T-cell (primary cell): ENCODE measurements around the gene RBM12. TPM values are rescaled to one million over a fixed set of nuclear protein-coding genes. Genes with fewer than 3 reads are reported as not detected.

Experiments used
- ATAC-seq, 4 experiments: fragments of 200-7000 bp in 3 of 4; fragments of 150-1000 bp in 1 of 4; cut with Tn5 transposase; replicated peaks in 1 of 4; 1 replicate in 3 of 4; 2 replicates in 1 of 4; pipeline ENCODE4 v1.10.0; 2021; ENCODE audit warnings: moderate library complexity in 3 of 4, mild to moderate bottlenecking in 2 of 4, moderate number of reproducible peaks in 1 of 4
- CTCF ChIA-PET, 2 donors: fragments of 300-600 bp; sonication (Branson Sonifier 250); formaldehyde crosslinking; loops; one replicate each; lab custom pipeline; 2022; ENCODE audit warnings: antibody characterized with exemption in 2 of 2; lab: Charles Lee
- POLR2A ChIA-PET, 2 donors: fragments of 300-600 bp; sonication (Branson Sonifier 250); formaldehyde crosslinking; loops; one replicate each; lab custom pipeline; 2022; ENCODE audit warnings: antibody characterized with exemption in 2 of 2; lab: Charles Lee
- DNase-seq, 35 experiments: peaks; one replicate each; pipeline versions ENCODE4 v3.0.0 to v3.0.0-alpha.2; 2013 to 2023
- H3K27ac ChIP-seq: one replicate; pipeline ENCODE4 v1.5.1; 2013; ENCODE audit warnings: low read length
- H3K27me3 ChIP-seq, 2 experiments: replicated peaks in 1 of 2; 1 replicate in 1 of 2; 2 replicates in 1 of 2; pipeline versions ENCODE4 v1.6.1 to v1.7.0; 2013; ENCODE audit warnings: low read length in 1 of 2, mixed read lengths in 1 of 2; ENCODE audit not compliant: control insufficient read depth in 2 of 2, insufficient read depth in 2 of 2; ENCODE audit errors: extremely low read depth in 1 of 2
- H3K36me3 ChIP-seq, 2 donors: 1 replicate in 1 of 2; 2 replicates in 1 of 2; pipeline versions ENCODE4 v1.6.1 to v1.7.0; 2013; ENCODE audit warnings: low read length in 1 of 2; ENCODE audit not compliant: control insufficient read depth in 2 of 2, insufficient read depth in 1 of 2; ENCODE audit errors: extremely low read depth in 1 of 2
- H3K4me1 ChIP-seq, 2 experiments: 1 replicate in 1 of 2; 2 replicates in 1 of 2; pipeline versions ENCODE4 v1.6.1 to v1.7.0; 2013; ENCODE audit warnings: low read length in 2 of 2, mixed read lengths in 1 of 2; ENCODE audit not compliant: insufficient read depth in 2 of 2, control insufficient read depth in 1 of 2; ENCODE audit errors: extremely low read depth in 1 of 2
- H3K4me3 ChIP-seq, 2 donors: 1 replicate in 1 of 2; 2 replicates in 1 of 2; pipeline versions ENCODE4 v1.5.1 to v1.7.0; 2013; ENCODE audit warnings: mild to moderate bottlenecking in 2 of 2, low read length in 1 of 2, moderate library complexity in 1 of 2; ENCODE audit not compliant: control insufficient read depth in 1 of 2; ENCODE audit errors: extremely low read depth in 1 of 2
- H3K9me3 ChIP-seq: 2 replicates; pipeline ENCODE4 v1.7.0; 2013
- H3K27ac Mint-ChIP-seq, 2 donors: one replicate each; pipeline ENCODE4 v1.8.0; 2020 to 2021; ENCODE audit warnings: mild to moderate bottlenecking in 2 of 2, mixed read lengths in 2 of 2
- H3K27me3 Mint-ChIP-seq, 2 donors: one replicate each; pipeline ENCODE4 v1.8.0; 2021 to 2022; ENCODE audit warnings: mixed read lengths in 2 of 2
- H3K36me3 Mint-ChIP-seq: one replicate; pipeline ENCODE4 v1.8.0; 2021; ENCODE audit warnings: mixed read lengths
- H3K4me1 Mint-ChIP-seq, 3 donors: one replicate each; pipeline ENCODE4 v1.8.0; 2020 to 2022; ENCODE audit warnings: mixed read lengths in 3 of 3, mild to moderate bottlenecking in 1 of 3
- H3K4me3 Mint-ChIP-seq, 3 donors: one replicate each; pipeline ENCODE4 v1.8.0; 2020 to 2022; ENCODE audit warnings: mild to moderate bottlenecking in 3 of 3, mixed read lengths in 3 of 3, moderate library complexity in 3 of 3
- H3K9me3 Mint-ChIP-seq, 3 donors: one replicate each; pipeline ENCODE4 v1.8.0; 2020 to 2022; ENCODE audit warnings: mixed read lengths in 3 of 3
- WGBS: methylation state at CpG from one replicate; pipeline ENCODE4 v1.1.5; 2013; ENCODE audit warnings: missing lambda C conversion rate; ENCODE audit not compliant: insufficient coverage; 5-methylcytosine and 5-hydroxymethylcytosine counted together
- total RNA-seq, 35 experiments: library from RNA in 6 of 35; stranded (reverse) in 6 of 35; fragments of 120-200 nt in 1 of 35; gene quantifications; one replicate each; pipeline versions ENCODE4 v1.2.1 to v1.2.4 and lab custom pipeline; 2013 to 2026

The RBM12 gene
- total RNA-seq, 5 donors from 2014 or later (not counting 1 experiment from before 2014, with no cell fraction given) = 89.5 to 113 (median 109) TPM

- H3K27ac ChIP-seq = peak overlapping the region; percentile 100
- Mint-ChIP-seq H3K27me3 (no peaks in the 10 kb centered on the region), H3K4me3 (peak overlapping the region; percentile 92 to 95 (median 93)), H3K27ac (peak overlapping the region; percentile 99), H3K9me3 (no peaks in the 10 kb centered on the region), H3K4me1 (peaks cover 64 to 69% (median 67%) of the 10 kb centered on the region in 3 donors), H3K36me3 (no peaks in the 10 kb centered on the region)
- no peak for ATAC-seq
- ChIA-PET CTCF (interaction anchor here in 1 of 2 donors (2.9 kb wide), 1 partner anchor 44 kb away, joined by 13 read pairs; no protein-coding TSS in a partner anchor), POLR2A (interaction anchor here in 1 of 2 donors (0.6 to 1.2 kb wide), 3 partner anchors 14 to 47 kb away, joined by 3 to 9 read pairs (median 3); partner anchors contain the start of gene SPAG4)
- peaks cover 40 to 46% of the 10 kb centered on the region in 2 experiments for H3K4me1 ChIP-seq
- H3K9me3 ChIP-seq = no peaks in the 10 kb centered on the region
- no peaks in the 10 kb centered on the region for H3K27me3 ChIP-seq
- peak overlapping the region in 1 of 2 donors; percentile 22 for H3K4me3 ChIP-seq
- 0% methylated on average over 1 of the region's 2 CpGs for WGBS
- DNase-seq = peak in 1 of 35 experiments; percentile 24
- no peaks in the 10 kb centered on the region for H3K36me3 ChIP-seq
These were observed 2.1 kb downstream of the RBM12 start for GRCh38 chr20:35662551-35662950.

DNA sequence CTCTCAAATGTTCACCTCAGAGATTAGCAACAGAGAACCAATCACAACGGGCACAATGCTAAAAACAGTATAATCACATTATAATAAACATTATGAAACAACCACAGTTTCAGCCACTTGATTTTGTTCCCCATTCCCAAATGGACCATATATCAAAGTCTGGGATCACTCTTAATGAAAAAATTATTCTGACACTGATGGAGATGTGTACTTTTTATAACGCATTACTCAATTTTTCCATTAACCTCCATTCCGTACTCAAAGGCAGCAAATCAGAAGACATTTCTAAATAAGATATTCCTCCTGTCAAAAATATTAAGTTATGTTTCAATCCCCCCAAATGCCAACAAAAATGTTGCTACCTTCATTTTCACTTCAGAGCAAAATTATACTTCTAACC is 2.8 kb downstream of the RBM12 start:
- POLR2A ChIA-PET = no interaction called here
- no peaks in the 10 kb centered on the region for H3K9me3 Mint-ChIP-seq
- no peaks in the 10 kb centered on the region for H3K9me3 ChIP-seq

GRCh38 chr20:35661053-35661452 is 3.6 kb downstream of the RBM12 start:
- Histone ChIP-seq H3K36me3 (peaks cover 0 to 6% of the 10 kb centered on the region in 2 donors), H3K4me3 (no peak overlapping the region), H3K9me3 (no peaks in the 10 kb centered on the region), H3K27me3 (no peaks in the 10 kb centered on the region), H3K4me1 (peaks cover 48 to 52% of the 10 kb centered on the region in 2 experiments), H3K27ac (peak overlapping the region; percentile 100)
- ChIA-PET POLR2A (interaction anchor here in 1 of 2 donors (0.6 kb wide), 1 partner anchor 56 kb away, joined by 6 read pairs; no protein-coding TSS in a partner anchor), CTCF (interaction anchor here in 1 of 2 donors (0.6 to 1.2 kb wide), 2 partner anchors 41 to 45 kb away, joined by 3 to 4 read pairs; partner anchors contain the start of gene SPAG4)
- H3K36me3 Mint-ChIP-seq = peaks cover 4% of the 10 kb centered on the region
- WGBS = no CpG with 5 or more reads among the region's 2 CpGs
- no peaks in the 10 kb centered on the region for H3K27me3 Mint-ChIP-seq
- DNase-seq (peak in 1 of 35 experiments; percentile 28), ATAC-seq (no peak)
- H3K27ac Mint-ChIP-seq = peak overlapping the region; percentile 99
- H3K4me1 Mint-ChIP-seq = peaks cover 76 to 78% (median 77%) of the 10 kb centered on the region in 3 donors
- peak overlapping the region; percentile 92 to 95 (median 93) for H3K4me3 Mint-ChIP-seq
- no peaks in the 10 kb centered on the region for H3K9me3 Mint-ChIP-seq

More for the DNA sequence above, 2.8 kb downstream of the RBM12 start:
- 31% methylated on average over 2 of the region's 3 CpGs for WGBS
- no peak overlapping the region for H3K4me3 ChIP-seq
- H3K27me3 ChIP-seq = no peaks in the 10 kb centered on the region
- peak overlapping the region; percentile 100 for H3K27ac ChIP-seq
- DNase-seq = no peak
- Mint-ChIP-seq H3K27ac (peak overlapping the region; percentile 99), H3K4me1 (peaks cover 70 to 75% (median 73%) of the 10 kb centered on the region in 3 donors), H3K27me3 (no peaks in the 10 kb centered on the region), H3K4me3 (peak overlapping the region; percentile 92 to 95 (median 93)), H3K36me3 (peaks cover 4% of the 10 kb centered on the region)
- CTCF ChIA-PET = interaction anchor here in 1 of 2 donors (0.6 to 1.2 kb wide), 2 partner anchors 42 to 46 kb away, joined by 3 to 4 read pairs; partner anchors contain the start of gene SPAG4
- H3K36me3 ChIP-seq = no peaks in the 10 kb centered on the region
- H3K4me1 ChIP-seq = peaks cover 43 to 52% of the 10 kb centered on the region in 2 experiments
- ATAC-seq = no peak

GRCh38 chr20:35660122-35660937 is 4.4 kb downstream of the RBM12 start:
- H3K9me3 Mint-ChIP-seq = no peaks in the 10 kb centered on the region
- DNase-seq = no peak
- H3K36me3 ChIP-seq = peaks cover 0 to 8% of the 10 kb centered on the region in 2 donors
- no peaks in the 10 kb centered on the region for H3K27me3 ChIP-seq
- H3K9me3 ChIP-seq = no peaks in the 10 kb centered on the region
- H3K4me1 ChIP-seq = peaks cover 48 to 52% of the 10 kb centered on the region in 2 experiments
- peaks cover 4% of the 10 kb centered on the region for H3K36me3 Mint-ChIP-seq
- no peak for ATAC-seq
- no peak overlapping the region for H3K4me3 ChIP-seq
- peak overlapping the region; percentile 100 for H3K27ac ChIP-seq
- H3K27me3 Mint-ChIP-seq = no peaks in the 10 kb centered on the region
- H3K4me1 Mint-ChIP-seq = peaks cover 76 to 80% (median 79%) of the 10 kb centered on the region in 3 donors
- WGBS = 80% methylated on average over 2 of the region's 10 CpGs
- CTCF ChIA-PET = interaction anchor here in 1 of 2 donors (1.2 kb wide), 1 partner anchor 45 kb away, joined by 4 read pairs; the partner anchor contains the start of gene SPAG4
- H3K4me3 Mint-ChIP-seq = peak overlapping the region; percentile 92 to 95 (median 93)
- peak overlapping the region; percentile 99 for H3K27ac Mint-ChIP-seq
- POLR2A ChIA-PET = interaction anchor here in 1 of 2 donors (0.5 to 0.8 kb wide), 4 partner anchors 8 to 134 kb away, joined by 4 to 11 read pairs (median 5); no protein-coding TSS in a partner anchor

GRCh38 chr20:35657271-35657670 is 7.4 kb downstream of the RBM12 start:
- ATAC-seq (peak in 1 of 4 experiments; percentile 45), DNase-seq (peak in 1 of 35 experiments; percentile 23)
- H3K4me1 Mint-ChIP-seq = peaks cover 56 to 60% (median 59%) of the 10 kb centered on the region in 3 donors
- peak overlapping the region; percentile 20 to 24 for H3K27ac Mint-ChIP-seq
- H3K27me3 Mint-ChIP-seq = no peaks in the 10 kb centered on the region
- CTCF ChIA-PET = no interaction called here
- no peak overlapping the region for H3K4me3 ChIP-seq
- H3K27ac ChIP-seq = peak overlapping the region; percentile 31
- H3K9me3 ChIP-seq = no peaks in the 10 kb centered on the region
- peaks cover 40 to 45% of the 10 kb centered on the region in 2 experiments for H3K4me1 ChIP-seq
- no peaks in the 10 kb centered on the region for H3K9me3 Mint-ChIP-seq
- POLR2A ChIA-PET = interaction anchor here (0.5 to 0.7 kb wide), 4 partner anchors 8 to 153 kb away, joined by 3 read pairs; partner anchors contain the start of gene RBM39 (in 1 of the 2)
- peak overlapping the region; percentile 14 to 93 (median 56) for H3K4me3 Mint-ChIP-seq
- no peaks in the 10 kb centered on the region for H3K27me3 ChIP-seq
- H3K36me3 Mint-ChIP-seq = peaks cover 6% of the 10 kb centered on the region
- H3K36me3 ChIP-seq = peaks cover 9 to 38% of the 10 kb centered on the region in 2 donors
- WGBS = 0% methylated on average over 1 of the region's 1 CpG

- ChIA-PET POLR2A (no interaction called here), CTCF (interaction anchor here in 1 of 2 donors (2.4 kb wide), 1 partner anchor 35 kb away, joined by 7 read pairs; no protein-coding TSS in a partner anchor)
- no peaks in the 10 kb centered on the region for H3K27me3 ChIP-seq
- no peak overlapping the region for H3K4me3 Mint-ChIP-seq
- no peak overlapping the region for H3K4me3 ChIP-seq
- peaks cover 9 to 53% of the 10 kb centered on the region in 2 donors for H3K36me3 ChIP-seq
- H3K36me3 Mint-ChIP-seq = peaks cover 18% of the 10 kb centered on the region
- no peak overlapping the region for H3K27ac ChIP-seq
- ATAC-seq (no peak), DNase-seq (no peak)
- WGBS = 96% methylated on average over 9 of the region's 9 CpGs
- peaks cover 49 to 57% (median 56%) of the 10 kb centered on the region in 3 donors for H3K4me1 Mint-ChIP-seq
- no peaks in the 10 kb centered on the region for H3K9me3 Mint-ChIP-seq
- no peak overlapping the region for H3K27ac Mint-ChIP-seq
- no peaks in the 10 kb centered on the region for H3K9me3 ChIP-seq
- H3K4me1 ChIP-seq = peaks cover 15 to 35% of the 10 kb centered on the region in 2 experiments
- H3K27me3 Mint-ChIP-seq = no peaks in the 10 kb centered on the region
These were observed 10.3 kb downstream of the RBM12 start for GRCh38 chr20:35654415-35654814.
